ENCODE results near the gene BEST2. TPM values are rescaled to one million over a fixed set of nuclear protein-coding genes. Genes with fewer than 3 reads are reported as not detected.
A peak's percentile ranks its signal among the peaks of the same experiment; 100 is the strongest.

BEST2 gene
- total RNA-seq, 1 experiment from 2014 or later = 0.30 TPM

GRCh38 chr19:12800466-12800770 is 48.8 kb downstream of the BEST2 start:
- DNase-seq = no peak

GRCh38 chr19:12800923-12801465 is 49.4 kb downstream of the BEST2 start:
- Histone ChIP-seq H3K27me3 (no peaks in the 10 kb centered on the region), H3K9me3 (no peaks in the 10 kb centered on the region), H3K36me3 (peaks cover 18% of the 10 kb centered on the region), H3K4me3 (peak overlapping the region; percentile 68)
- peak; percentile 25 for DNase-seq

More at GRCh38 chr19:12800466-12800770, 48.8 kb downstream of the BEST2 start:
- H3K27me3 ChIP-seq = no peaks in the 10 kb centered on the region
- H3K36me3 ChIP-seq = peaks cover 18% of the 10 kb centered on the region
- H3K4me3 ChIP-seq = peak overlapping the region; percentile 68; the same call in 1 of the 2 replicates
- no peaks in the 10 kb centered on the region for H3K9me3 ChIP-seq

DNA sequence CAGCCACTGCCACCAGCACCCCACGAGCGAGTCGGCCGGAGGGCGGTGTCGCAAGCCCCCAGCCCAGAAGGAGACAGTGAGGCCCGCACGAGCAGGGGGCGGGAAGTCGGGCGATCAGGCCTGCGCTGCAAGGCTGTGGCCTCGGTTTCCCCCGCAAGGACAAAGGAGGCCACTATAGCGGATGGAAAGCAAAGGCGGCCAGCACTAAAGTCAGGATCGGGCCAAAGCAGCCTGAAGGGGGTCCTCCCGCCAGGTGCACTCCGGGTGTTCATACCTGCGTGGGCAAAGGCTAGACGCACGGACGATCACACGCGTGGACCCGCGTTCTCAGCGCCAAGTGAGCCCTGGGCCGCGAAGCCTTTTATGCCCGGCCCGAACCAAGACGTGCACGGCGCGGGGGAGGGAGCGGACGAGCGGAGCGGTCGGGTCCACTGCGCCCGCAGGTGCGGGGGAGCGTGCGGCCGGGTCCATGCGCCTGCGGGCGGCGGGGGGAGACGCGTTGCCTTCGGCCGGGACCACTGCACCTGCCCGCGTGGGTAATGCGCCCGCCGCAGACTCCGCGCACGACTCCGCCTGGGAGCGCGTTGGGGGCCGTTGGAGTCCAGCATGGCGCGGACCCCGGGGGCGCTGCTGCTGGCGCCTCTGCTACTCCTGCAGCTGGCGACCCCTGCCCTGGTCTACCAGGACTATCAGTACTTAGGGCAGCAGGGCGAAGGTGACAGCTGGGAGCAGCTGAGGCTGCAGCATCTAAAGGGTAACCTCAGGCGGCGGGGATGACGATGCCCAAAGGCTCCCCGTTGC is 50.1 kb downstream of the BEST2 start, which contains the start of the genes PRDX2 and THSD8:
TSS of gene PRDX2 (minus strand) at position 335 of the 801 bp plus-strand sequence. CDS start 539 bp downstream, outside the sequence.
TSS of gene THSD8 (plus strand) at position 604 of the 801 bp plus-strand sequence. CDS start at position 607, 3 bp downstream.
- Histone ChIP-seq H3K36me3 (peaks cover 18% of the 10 kb centered on the region), H3K9me3 (no peaks in the 10 kb centered on the region), H3K4me3 (peak within 1 kb of the TSS; percentile 68), H3K27me3 (no peaks in the 10 kb centered on the region)
- peak; percentile 84 for DNase-seq

- no peaks in the 10 kb centered on the region for H3K27me3 ChIP-seq
- H3K36me3 ChIP-seq = peaks cover 21% of the 10 kb centered on the region
- no peak for DNase-seq
- peak overlapping the region; percentile 68 for H3K4me3 ChIP-seq
- H3K9me3 ChIP-seq = no peaks in the 10 kb centered on the region
Observed at GRCh38 chr19:12802267-12803106, 50.9 kb downstream of the BEST2 start.

GRCh38 chr19:12804051-12804450 is 52.5 kb downstream of the BEST2 start:
- no peaks in the 10 kb centered on the region for H3K9me3 ChIP-seq
- H3K4me3 ChIP-seq = no peak overlapping the region
- no peaks in the 10 kb centered on the region for H3K27me3 ChIP-seq
- DNase-seq = no peak
- peaks cover 37% of the 10 kb centered on the region for H3K36me3 ChIP-seq

- H3K27me3 ChIP-seq = no peaks in the 10 kb centered on the region
- no peaks in the 10 kb centered on the region for H3K9me3 ChIP-seq
- peaks cover 43% of the 10 kb centered on the region for H3K36me3 ChIP-seq
- DNase-seq = peak; percentile 98
- peak within 1 kb of the TSS; percentile 82 for H3K4me3 ChIP-seq
Observed at GRCh38 chr19:12806242-12807081, 54.9 kb downstream of the BEST2 start, which contains the start of gene RNASEH2A. RNASEH2A (plus strand) TSS chr19:12806584; CDS start chr19:12806674, 90 bp downstream.

Other genes starting within 250 kb of the BEST2 start
- 2.0 and 6.4 TPM in 2 replicates for gene ZNF564, start 200.3 kb upstream of the BEST2 start, total RNA-seq (2014; rRNA removed; shearing (Covaris generic); ENCODE audit: low replicate concordance)
- 4.3 and 5.4 TPM in 2 replicates for gene ZNF490, start 141.0 kb upstream of the BEST2 start, total RNA-seq (2014; rRNA removed; shearing (Covaris generic); ENCODE audit: low replicate concordance)
- gene ZNF791, start 140.9 kb upstream of the BEST2 start, total RNA-seq (2014; rRNA removed; shearing (Covaris generic); ENCODE audit: low replicate concordance) = 11.7 and 13.6 TPM in 2 replicates
- 37.5 and 91.0 TPM in 2 replicates for gene MAN2B1, start 85.0 kb upstream of the BEST2 start, total RNA-seq (2014; rRNA removed; shearing (Covaris generic); ENCODE audit: low replicate concordance)
- 9.9 and 18.8 TPM in 2 replicates for gene WDR83, start 85.0 kb upstream of the BEST2 start, total RNA-seq (2014; rRNA removed; shearing (Covaris generic); ENCODE audit: low replicate concordance)
- gene DHPS, start 69.9 kb upstream of the BEST2 start, total RNA-seq (2014; rRNA removed; shearing (Covaris generic); ENCODE audit: low replicate concordance) = 127 and 140 TPM in 2 replicates
- gene GNG14, start 63.8 kb upstream of the BEST2 start, total RNA-seq (2014; rRNA removed; shearing (Covaris generic); ENCODE audit: low replicate concordance) = not detected in 2 replicates
- gene FBXW9, start 55.2 kb upstream of the BEST2 start, total RNA-seq (2014; rRNA removed; shearing (Covaris generic); ENCODE audit: low replicate concordance) = 31.3 and 46.1 TPM in 2 replicates
- 83.5 and 84.5 TPM in 2 replicates for gene TNPO2, start 27.9 kb upstream of the BEST2 start, total RNA-seq (2014; rRNA removed; shearing (Covaris generic); ENCODE audit: low replicate concordance)
- 816 and 999 TPM in 2 replicates for gene TRIR, start 17.1 kb upstream of the BEST2 start, total RNA-seq (2014; rRNA removed; shearing (Covaris generic); ENCODE audit: low replicate concordance)
- 273 and 316 TPM in 2 replicates for gene GET3, start 14.3 kb upstream of the BEST2 start, total RNA-seq (2014; rRNA removed; shearing (Covaris generic); ENCODE audit: low replicate concordance)
- gene HOOK2, start 23.8 kb downstream of the BEST2 start, total RNA-seq (2014; rRNA removed; shearing (Covaris generic); ENCODE audit: low replicate concordance) = 23.1 and 48.2 TPM in 2 replicates
- 82.5 and 125 TPM in 2 replicates for gene JUNB, start 39.7 kb downstream of the BEST2 start, total RNA-seq (2014; rRNA removed; shearing (Covaris generic); ENCODE audit: low replicate concordance)
- gene PRDX2, start 50.0 kb downstream of the BEST2 start, total RNA-seq (2014; rRNA removed; shearing (Covaris generic); ENCODE audit: low replicate concordance) = 279 and 325 TPM in 2 replicates
- 0.99 TPM in 1 of 2 replicates, not detected in the other for gene THSD8, start 50.3 kb downstream of the BEST2 start, total RNA-seq (2014; rRNA removed; shearing (Covaris generic); ENCODE audit: low replicate concordance)
- 153 and 219 TPM in 2 replicates for gene RNASEH2A, start 54.8 kb downstream of the BEST2 start, total RNA-seq (2014; rRNA removed; shearing (Covaris generic); ENCODE audit: low replicate concordance)
- gene RTBDN, start 82.8 kb downstream of the BEST2 start, total RNA-seq (2014; rRNA removed; shearing (Covaris generic); ENCODE audit: low replicate concordance) = 0.95 TPM in 1 of 2 replicates, not detected in the other
- gene MAST1, start 86.7 kb downstream of the BEST2 start, total RNA-seq (2014; rRNA removed; shearing (Covaris generic); ENCODE audit: low replicate concordance) = 3.4 and 9.8 TPM in 2 replicates
- gene DNASE2, start 129.7 kb downstream of the BEST2 start, total RNA-seq (2014; rRNA removed; shearing (Covaris generic); ENCODE audit: low replicate concordance) = 23.1 and 38.1 TPM in 2 replicates
- gene KLF1, start 135.4 kb downstream of the BEST2 start, total RNA-seq (2014; rRNA removed; shearing (Covaris generic); ENCODE audit: low replicate concordance) = not detected in 2 replicates
- 44.1 and 86.8 TPM in 2 replicates for gene GCDH, start 139.4 kb downstream of the BEST2 start, total RNA-seq (2014; rRNA removed; shearing (Covaris generic); ENCODE audit: low replicate concordance)
- gene SYCE2, start 167.5 kb downstream of the BEST2 start, total RNA-seq (2014; rRNA removed; shearing (Covaris generic); ENCODE audit: low replicate concordance) = 1.7 and 2.4 TPM in 2 replicates
- 184 and 410 TPM in 2 replicates for gene FARSA, start 181.9 kb downstream of the BEST2 start, total RNA-seq (2014; rRNA removed; shearing (Covaris generic); ENCODE audit: low replicate concordance)
- 1,902 and 1,921 TPM in 2 replicates for gene CALR, start 186.8 kb downstream of the BEST2 start, total RNA-seq (2014; rRNA removed; shearing (Covaris generic); ENCODE audit: low replicate concordance)
- gene RAD23A, start 194.1 kb downstream of the BEST2 start, total RNA-seq (2014; rRNA removed; shearing (Covaris generic); ENCODE audit: low replicate concordance) = 211 and 354 TPM in 2 replicates
- 225 and 240 TPM in 2 replicates for gene GADD45GIP1, start 205.4 kb downstream of the BEST2 start, total RNA-seq (2014; rRNA removed; shearing (Covaris generic); ENCODE audit: low replicate concordance)
- gene DAND5, start 217.8 kb downstream of the BEST2 start, total RNA-seq (2014; rRNA removed; shearing (Covaris generic); ENCODE audit: low replicate concordance) = 0.33 and 1.2 TPM in 2 replicates
- gene NFIX, start 243.7 kb downstream of the BEST2 start, total RNA-seq (2014; rRNA removed; shearing (Covaris generic); ENCODE audit: low replicate concordance) = 53.9 and 78.0 TPM in 2 replicates

Data from MG63 (cell line).